DOHH2 (cell line): ENCODE data around the gene NRROS.

Source experiments
- H3F3A ChIP-seq: fragments of 200-600 bp; sonication (generic), shearing (Covaris generic); 2 replicates; pipeline ENCODE4 v1.6.0; 2016; ENCODE audit warnings: antibody characterized with exemption, mild to moderate bottlenecking; ENCODE audit not compliant: control insufficient read depth, insufficient read depth
- H3K27ac ChIP-seq: fragments of 200-600 bp; sonication (generic); 2 replicates; pipeline ENCODE4 v1.5.1; 2014; ENCODE audit warnings: low read depth, mild to moderate bottlenecking, low read length, moderate library complexity
- H3K27me3 ChIP-seq: fragments of 200-600 bp; sonication (generic); 2 replicates; pipeline ENCODE4 v1.6.1; 2014; ENCODE audit warnings: mild to moderate bottlenecking, low read length, mixed read lengths; ENCODE audit not compliant: control insufficient read depth
- H3K36me3 ChIP-seq: fragments of 200-600 bp; sonication (generic); 2 replicates; pipeline ENCODE4 v1.6.1; 2014; ENCODE audit warnings: mild to moderate bottlenecking, low read length, moderate library complexity, mixed read lengths; ENCODE audit not compliant: control insufficient read depth
- H3K4me1 ChIP-seq: fragments of 200-600 bp; sonication (generic); 2 replicates; pipeline ENCODE4 v1.6.1; 2014; ENCODE audit warnings: mild to moderate bottlenecking, low read length, mixed read lengths; ENCODE audit not compliant: control insufficient read depth
- H3K4me2 ChIP-seq: fragments of 200-600 bp; sonication (generic); 2 replicates; pipeline ENCODE4 v1.6.0; 2014; ENCODE audit warnings: mild to moderate bottlenecking, low read length, moderate library complexity
- H3K4me3 ChIP-seq: fragments of 200-600 bp; sonication (generic); 2 replicates; pipeline ENCODE4 v1.5.1; 2014; ENCODE audit warnings: mild to moderate bottlenecking, low read length, mixed read lengths
- H3K79me2 ChIP-seq: fragments of 200-600 bp; sonication (generic); 2 replicates; pipeline ENCODE4 v1.6.1; 2014; ENCODE audit warnings: mild to moderate bottlenecking, low read length, mixed read lengths; ENCODE audit not compliant: control insufficient read depth
- H3K9me2 ChIP-seq: fragments of 200-600 bp; sonication (generic); replicated peaks from 2 replicates; pipeline ENCODE4 v1.6.1; 2014; ENCODE audit warnings: mild to moderate bottlenecking, low read length, mixed read lengths; ENCODE audit not compliant: control insufficient read depth
- H3K9me3 ChIP-seq: fragments of 200-600 bp; sonication (generic); 2 replicates; pipeline ENCODE4 v1.6.1; 2014; ENCODE audit warnings: antibody characterized with exemption, low read length, mixed read lengths; ENCODE audit not compliant: control insufficient read depth, insufficient read depth
- H4K20me1 ChIP-seq: fragments of 200-600 bp; sonication (generic); 2 replicates; pipeline ENCODE4 v1.6.0; 2014; ENCODE audit warnings: low read depth, mild to moderate bottlenecking, antibody characterized with exemption, low read length, moderate library complexity; ENCODE audit not compliant: control insufficient read depth, insufficient read depth
- CTCF ChIP-seq: fragments of 200-600 bp; sonication (generic); IDR thresholded peaks from one replicate; pipeline ENCODE4 v1.5.1; 2014; ENCODE audit warnings: antibody characterized with exemption, mild to moderate bottlenecking, low read depth, low read length; ENCODE audit not compliant: poor library complexity, severe bottlenecking
- EZH2phosphoT487 ChIP-seq: fragments of 200-600 bp; sonication (generic); IDR thresholded peaks from 2 replicates; pipeline ENCODE4 v1.6.1; 2017; ENCODE audit warnings: borderline replicate concordance, mild to moderate bottlenecking, antibody characterized with exemption, low read length, moderate library complexity, mixed read lengths

Gene NRROS

DNA sequence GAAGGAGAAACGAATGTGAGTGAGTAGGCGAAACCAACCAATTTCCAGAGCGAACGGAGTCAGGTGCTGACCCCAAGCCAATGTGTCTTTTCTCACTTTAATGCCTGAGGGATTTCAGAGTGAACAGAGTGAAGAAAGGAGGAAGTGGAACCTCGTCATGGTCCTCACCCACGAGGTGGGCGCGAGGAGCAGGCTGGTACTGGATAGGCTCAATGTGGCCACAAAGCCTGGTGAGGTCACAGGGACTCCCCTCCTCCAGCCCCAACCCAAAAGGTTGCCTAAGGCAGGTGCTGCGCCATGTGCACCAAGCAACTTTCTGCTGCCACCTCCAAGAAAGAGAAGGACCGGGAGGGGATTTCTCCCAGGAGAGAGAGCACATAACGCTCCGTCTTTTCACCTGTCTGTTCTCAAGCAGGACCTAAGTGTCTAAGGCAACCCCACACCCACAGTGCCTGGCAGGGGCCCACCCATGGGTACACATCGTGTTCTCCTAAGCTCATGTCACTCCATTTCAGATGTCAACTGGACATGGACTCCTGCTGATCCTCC, 3.8 kb downstream of the NRROS start:
- Histone ChIP-seq H3K27ac (no peak overlapping the region), H3K4me2 (peak overlapping the region; percentile 15), H3K27me3 (peaks cover 63% of the 10 kb centered on the region), H3K9me2 (no peaks in the 10 kb centered on the region), H3K9me3 (no peaks in the 10 kb centered on the region), H3K36me3 (no peaks in the 10 kb centered on the region), H3K4me3 (no peak overlapping the region), H4K20me1 (no peaks in the 10 kb centered on the region), H3K4me1 (peaks cover 42% of the 10 kb centered on the region), H3K79me2 (no peaks in the 10 kb centered on the region), H3F3A (no peaks in the 10 kb centered on the region)
- TF ChIP-seq CTCF (no peak), EZH2phosphoT487 (no peak)

GRCh38 chr3:196643761-196644160, 4.3 kb downstream of the NRROS start:
- Histone ChIP-seq H3K79me2 (no peaks in the 10 kb centered on the region), H3K27ac (no peak overlapping the region), H3K9me3 (no peaks in the 10 kb centered on the region), H3K4me1 (peaks cover 41% of the 10 kb centered on the region), H3F3A (no peaks in the 10 kb centered on the region), H3K4me3 (no peak overlapping the region), H3K27me3 (peaks cover 61% of the 10 kb centered on the region), H3K4me2 (no peak overlapping the region), H3K9me2 (no peaks in the 10 kb centered on the region), H4K20me1 (no peaks in the 10 kb centered on the region), H3K36me3 (no peaks in the 10 kb centered on the region)
- TF ChIP-seq EZH2phosphoT487 (no peak), CTCF (no peak)

GRCh38 chr3:196645096-196645495, 5.6 kb downstream of the NRROS start:
- Histone ChIP-seq H3K27ac (no peak overlapping the region), H4K20me1 (no peaks in the 10 kb centered on the region), H3K4me2 (no peak overlapping the region), H3K27me3 (peaks cover 53% of the 10 kb centered on the region), H3K79me2 (no peaks in the 10 kb centered on the region), H3K4me3 (no peak overlapping the region), H3F3A (no peaks in the 10 kb centered on the region), H3K9me2 (no peaks in the 10 kb centered on the region), H3K4me1 (peaks cover 28% of the 10 kb centered on the region), H3K9me3 (no peaks in the 10 kb centered on the region), H3K36me3 (no peaks in the 10 kb centered on the region)
- TF ChIP-seq EZH2phosphoT487 = no peak
- no peak for TF ChIP-seq CTCF
